VCaP (cell line): ENCODE measurements around the gene ARID1B.

Source experiments
- H3K27ac ChIP-seq: fragments of 450-650 bp; 2 replicates; pipeline ENCODE4 v1.5.1; 2017
- CTCF ChIP-seq: fragments of 450-650 bp; conservative IDR thresholded peaks from 2 replicates; pipeline ENCODE4 v1.5.1; 2017; ENCODE audit warnings: mild to moderate bottlenecking, moderate library complexity

The ARID1B gene

GRCh38 chr6:157070403-157071107, 293.4 kb downstream of the ARID1B start:
- no peak overlapping the region for H3K27ac ChIP-seq
- no peak for TF ChIP-seq CTCF

GRCh38 chr6:157072128-157072527, 294.9 kb downstream of the ARID1B start:
- H3K27ac ChIP-seq = no peak overlapping the region
- TF ChIP-seq CTCF = no peak

- no peak for TF ChIP-seq CTCF
- no peak overlapping the region for H3K27ac ChIP-seq
These were observed 296.4 kb downstream of the ARID1B start for GRCh38 chr6:157073596-157073995.

GRCh38 chr6:157074969-157075368, 297.8 kb downstream of the ARID1B start:
- no peak for TF ChIP-seq CTCF
- no peak overlapping the region for H3K27ac ChIP-seq

GRCh38 chr6:157075549-157076450, 298.6 kb downstream of the ARID1B start:
- TF ChIP-seq CTCF = no peak
- no peak overlapping the region; the same call in 1 of the 2 replicates for H3K27ac ChIP-seq

- TF ChIP-seq CTCF = no peak
- H3K27ac ChIP-seq = no peak overlapping the region; the same call in 1 of the 2 replicates
These were observed 299.3 kb downstream of the ARID1B start for GRCh38 chr6:157076451-157076822.

- no peak overlapping the region for H3K27ac ChIP-seq
- TF ChIP-seq CTCF = no peak
These were observed 300.1 kb downstream of the ARID1B start for GRCh38 chr6:157077251-157077650.
